Fibroblast of lung (primary cell): Measurements from ENCODE around the gene RNF126.

Source experiments
- EZH2 ChIP-seq: IDR thresholded peaks from 2 replicates; pipeline ENCODE4 v1.5.1; 2012; ENCODE audit warnings: low read length, control low read depth, mild to moderate bottlenecking; ENCODE audit errors: missing control alignments
- TF ChIP-seq, protein P1 (sequence below), 2 donors: IDR thresholded peaks in 1 of 2; conservative IDR thresholded peaks in 1 of 2; 1 replicate in 1 of 2; 2 replicates in 1 of 2; pipeline ENCODE4 v1.5.1; 2011 to 2012; ENCODE audit warnings: low read length in 2 of 2, control low read depth in 1 of 2, inconsistent platforms in 1 of 2, low read depth in 1 of 2, mild to moderate bottlenecking in 1 of 2

DNA sequence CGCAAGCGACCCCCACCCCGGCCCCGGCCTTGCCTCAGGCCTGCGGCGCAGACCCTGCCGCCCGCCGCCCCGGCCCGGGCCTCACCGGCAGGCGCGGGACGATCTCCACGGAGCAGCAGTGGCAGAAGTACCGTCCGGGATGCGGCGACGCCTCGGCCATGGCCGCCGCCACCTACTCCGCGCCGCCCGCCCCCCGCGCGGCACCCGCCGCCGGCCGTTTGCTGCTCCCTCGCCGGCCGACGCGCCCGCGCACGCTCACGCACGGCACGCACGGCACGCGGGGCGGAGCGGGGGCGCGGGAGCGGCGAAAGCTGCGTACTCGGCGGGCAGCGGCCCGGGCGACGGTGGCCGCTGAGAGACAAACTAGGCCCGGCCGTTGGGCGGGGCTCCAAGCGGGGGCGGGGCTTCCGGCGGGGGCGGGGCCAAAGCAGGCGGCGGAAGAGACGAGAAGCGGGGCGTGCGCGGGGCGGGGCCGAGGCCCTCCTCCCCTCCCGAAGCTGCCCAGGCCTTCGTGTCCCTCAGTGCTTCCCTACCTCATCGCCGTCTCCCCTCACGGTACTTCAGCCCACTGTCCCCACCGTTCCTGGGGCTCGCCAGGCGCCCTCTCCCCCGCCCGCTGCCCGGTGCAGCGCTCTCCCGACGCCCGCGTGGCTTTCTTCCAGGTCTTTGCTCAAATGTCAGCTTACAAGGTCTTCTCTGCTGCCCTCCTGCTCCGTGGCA lies at the start of gene RNF126:
- TF ChIP-seq, protein P1, sequence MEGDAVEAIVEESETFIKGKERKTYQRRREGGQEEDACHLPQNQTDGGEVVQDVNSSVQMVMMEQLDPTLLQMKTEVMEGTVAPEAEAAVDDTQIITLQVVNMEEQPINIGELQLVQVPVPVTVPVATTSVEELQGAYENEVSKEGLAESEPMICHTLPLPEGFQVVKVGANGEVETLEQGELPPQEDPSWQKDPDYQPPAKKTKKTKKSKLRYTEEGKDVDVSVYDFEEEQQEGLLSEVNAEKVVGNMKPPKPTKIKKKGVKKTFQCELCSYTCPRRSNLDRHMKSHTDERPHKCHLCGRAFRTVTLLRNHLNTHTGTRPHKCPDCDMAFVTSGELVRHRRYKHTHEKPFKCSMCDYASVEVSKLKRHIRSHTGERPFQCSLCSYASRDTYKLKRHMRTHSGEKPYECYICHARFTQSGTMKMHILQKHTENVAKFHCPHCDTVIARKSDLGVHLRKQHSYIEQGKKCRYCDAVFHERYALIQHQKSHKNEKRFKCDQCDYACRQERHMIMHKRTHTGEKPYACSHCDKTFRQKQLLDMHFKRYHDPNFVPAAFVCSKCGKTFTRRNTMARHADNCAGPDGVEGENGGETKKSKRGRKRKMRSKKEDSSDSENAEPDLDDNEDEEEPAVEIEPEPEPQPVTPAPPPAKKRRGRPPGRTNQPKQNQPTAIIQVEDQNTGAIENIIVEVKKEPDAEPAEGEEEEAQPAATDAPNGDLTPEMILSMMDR (conservative IDR thresholded peaks at IDR 0.05 in 1 of 2, IDR thresholded peaks at IDR 0.05 in 1 of 2; ENCODE audit: low read depth in 1 of 2, low read length in 2 of 2): no peak
- no peak for TF ChIP-seq EZH2
